Hippocampal formation (tissue), 2 donors: Measurements from ENCODE around the gene C2CD5.
"Not testable (repeated sequence)": the region's sequence is repeated elsewhere in the genome, so short reads cannot be mapped to it uniquely, and the experiment has no call there.

Experiments used
- DNase-seq, 2 donors: peaks; one replicate each; lab custom pipeline; 2025; lab: John Stamatoyannopoulos, UW

The C2CD5 gene

GRCh38 chr12:22535478-22535877 lies 8.9 kb downstream of the C2CD5 start:
- DNase-seq: no peak

- no peak for DNase-seq
These were observed 9.3 kb downstream of the C2CD5 start for GRCh38 chr12:22535038-22535437.

GRCh38 chr12:22533155-22533554 lies 11.2 kb downstream of the C2CD5 start:
- DNase-seq: no peak

GRCh38 chr12:22532317-22532716 lies 12.0 kb downstream of the C2CD5 start:
- DNase-seq: no peak

GRCh38 chr12:22531205-22531604 lies 13.1 kb downstream of the C2CD5 start:
- DNase-seq: no peak

- DNase-seq: no peak
These were observed 14.9 kb downstream of the C2CD5 start for GRCh38 chr12:22529281-22530060.

- DNase-seq: no peak
These were observed 16.3 kb downstream of the C2CD5 start for GRCh38 chr12:22527999-22528398.

GRCh38 chr12:22526836-22527235 lies 17.5 kb downstream of the C2CD5 start:
- DNase-seq: no peak

GRCh38 chr12:22525426-22525825 lies 18.9 kb downstream of the C2CD5 start:
- DNase-seq: no peak

GRCh38 chr12:22518998-22519397 lies 25.3 kb downstream of the C2CD5 start:
- no peak for DNase-seq

- DNase-seq: no peak
These were observed 26.2 kb downstream of the C2CD5 start for GRCh38 chr12:22518060-22518719.

GRCh38 chr12:22514875-22515274 lies 29.5 kb downstream of the C2CD5 start:
- DNase-seq: no peak

- no peak for DNase-seq
These were observed 38.5 kb downstream of the C2CD5 start for GRCh38 chr12:22505826-22506225.

- no peak for DNase-seq
These were observed 44.2 kb downstream of the C2CD5 start for GRCh38 chr12:22500100-22500499.

- DNase-seq: no peak
These were observed 44.9 kb downstream of the C2CD5 start for GRCh38 chr12:22499445-22499844.

GRCh38 chr12:22494319-22494718 lies 50.0 kb downstream of the C2CD5 start:
- DNase-seq: no peak

- no peak for DNase-seq
These were observed 53.3 kb downstream of the C2CD5 start for GRCh38 chr12:22491034-22491433.

GRCh38 chr12:22488478-22488877 lies 55.9 kb downstream of the C2CD5 start:
- DNase-seq: no peak

- DNase-seq: not testable (repeated sequence)
These were observed 56.7 kb downstream of the C2CD5 start for GRCh38 chr12:22487683-22488082.

GRCh38 chr12:22481547-22482104 lies 62.7 kb downstream of the C2CD5 start:
- DNase-seq: no peak

- not testable (repeated sequence) for DNase-seq
These were observed 63.5 kb downstream of the C2CD5 start for GRCh38 chr12:22480814-22481213.

- no peak for DNase-seq
These were observed 64.3 kb downstream of the C2CD5 start for GRCh38 chr12:22480016-22480415.

- DNase-seq: no peak
These were observed 66.5 kb downstream of the C2CD5 start for GRCh38 chr12:22477894-22478287.
